Loucy (cell line): Measurements from ENCODE around the gene SGMS1.

ENCODE experiments used
- EZH2phosphoT487 ChIP-seq: fragments of 200-600 bp; IDR thresholded peaks from 2 replicates; pipeline ENCODE4 v1.6.1; 2018; ENCODE audit warnings: antibody characterized with exemption, mild to moderate bottlenecking, moderate library complexity, borderline replicate concordance
- TF ChIP-seq, protein P1 (sequence below): fragments of 200-600 bp; sonication (generic); conservative IDR thresholded peaks from 2 replicates; pipeline ENCODE4 v1.5.1; 2014; ENCODE audit warnings: mild to moderate bottlenecking, antibody characterized with exemption, low read length

DNA sequence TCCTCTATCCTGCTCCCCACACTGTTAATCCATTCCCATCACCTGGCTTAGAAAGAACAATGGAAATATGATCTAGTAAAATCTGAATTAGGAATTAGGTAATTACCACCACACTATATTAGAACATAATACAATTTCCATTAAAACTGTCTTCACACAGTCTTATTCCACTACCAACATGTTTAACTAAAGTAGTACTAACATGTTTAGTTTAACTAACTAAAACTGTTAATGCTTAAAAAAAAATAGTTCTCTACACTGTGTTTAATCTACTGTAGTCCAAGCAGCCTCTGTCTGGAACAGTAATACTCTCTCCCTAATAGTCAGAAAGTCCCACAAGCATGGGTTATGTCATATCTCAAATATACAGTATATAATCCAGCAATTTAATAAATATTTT lies 150.8 kb downstream of the SGMS1 start:
- TF ChIP-seq, protein P1, sequence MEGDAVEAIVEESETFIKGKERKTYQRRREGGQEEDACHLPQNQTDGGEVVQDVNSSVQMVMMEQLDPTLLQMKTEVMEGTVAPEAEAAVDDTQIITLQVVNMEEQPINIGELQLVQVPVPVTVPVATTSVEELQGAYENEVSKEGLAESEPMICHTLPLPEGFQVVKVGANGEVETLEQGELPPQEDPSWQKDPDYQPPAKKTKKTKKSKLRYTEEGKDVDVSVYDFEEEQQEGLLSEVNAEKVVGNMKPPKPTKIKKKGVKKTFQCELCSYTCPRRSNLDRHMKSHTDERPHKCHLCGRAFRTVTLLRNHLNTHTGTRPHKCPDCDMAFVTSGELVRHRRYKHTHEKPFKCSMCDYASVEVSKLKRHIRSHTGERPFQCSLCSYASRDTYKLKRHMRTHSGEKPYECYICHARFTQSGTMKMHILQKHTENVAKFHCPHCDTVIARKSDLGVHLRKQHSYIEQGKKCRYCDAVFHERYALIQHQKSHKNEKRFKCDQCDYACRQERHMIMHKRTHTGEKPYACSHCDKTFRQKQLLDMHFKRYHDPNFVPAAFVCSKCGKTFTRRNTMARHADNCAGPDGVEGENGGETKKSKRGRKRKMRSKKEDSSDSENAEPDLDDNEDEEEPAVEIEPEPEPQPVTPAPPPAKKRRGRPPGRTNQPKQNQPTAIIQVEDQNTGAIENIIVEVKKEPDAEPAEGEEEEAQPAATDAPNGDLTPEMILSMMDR: no peak
- TF ChIP-seq EZH2phosphoT487: no peak
